HCT116 (cell line): ENCODE data around the gene BRINP1. TPM values are rescaled to one million over a fixed set of nuclear protein-coding genes. Genes with fewer than 3 reads are reported as not detected.

Source experiments
- ATAC-seq: fragments of 200-7000 bp; cut with Tn5 transposase; 2 replicates; pipeline ENCODE4 v1.9.1; 2020; ENCODE audit warnings: mild to moderate bottlenecking, moderate library complexity
- BruUV-seq: library from RNA; stranded (reverse); fragments of 400-500 nt; replicated peaks from 2 replicates; lab custom pipeline; 2021; lab: Mats Ljungman, UMichigan
- CTCF ChIA-PET: fragments of 300-600 bp; sonication (Branson Sonifier 250); formaldehyde crosslinking; loops from one replicate; lab custom pipeline; 2021; ENCODE audit warnings: antibody characterized with exemption; lab: Charles Lee
- POLR2A ChIA-PET: fragments of 300-600, 350-600 bp; sonication (Branson Sonifier 250); formaldehyde crosslinking; loops from one replicate; lab custom pipeline; 2021; ENCODE audit warnings: antibody characterized with exemption; lab: Charles Lee
- RAD21 ChIA-PET, 2 experiments: fragments of 300-600 bp; sonication (Branson Sonifier 250); formaldehyde crosslinking; loops; one replicate each; lab custom pipeline; 2023; ENCODE audit warnings: low total read pairs in 2 of 2; ENCODE audit not compliant: uncharacterized antibody in 2 of 2, unreplicated experiment in 2 of 2, low non-redundant PET in 1 of 2; lab: Charles Lee
- DNase-seq: peaks from one replicate; pipeline ENCODE4 v3.0.0-alpha.2; 2010; ENCODE audit warnings: low read depth, low spot score
- H2AFZ ChIP-seq: fragments of 200-600 bp; shearing (Covaris generic), sonication (generic); 2 replicates; pipeline ENCODE4 v1.6.1; 2017; ENCODE audit warnings: low read depth, mixed run types, mixed read lengths, antibody characterized with exemption, low read length; ENCODE audit not compliant: poor library complexity, severe bottlenecking
- H3K27ac ChIP-seq: 2 replicates; pipeline ENCODE4 v1.5.1; 2012; ENCODE audit warnings: low read depth, low read length
- H3K27me3 ChIP-seq: fragments of 200-600 bp; sonication (generic); 2 replicates; pipeline ENCODE4 v1.6.1; 2016; ENCODE audit warnings: mixed run types, low read length, mixed read lengths; ENCODE audit not compliant: insufficient read depth
- H3K36me3 ChIP-seq, 2 experiments: fragments of 200-500 bp in 1 of 2; fragments of 200-600 bp in 1 of 2; sonication (Bioruptor generic) in 1 of 2; sonication (generic) in 1 of 2; 2 replicates each; pipeline versions ENCODE4 v1.5.1 to v1.6.1; 2014 to 2016; ENCODE audit warnings: low read length in 2 of 2, inconsistent platforms in 1 of 2, mixed read lengths in 1 of 2, mixed run types in 1 of 2; ENCODE audit not compliant: insufficient read depth in 2 of 2, control insufficient read depth in 1 of 2
- H3K4me1 ChIP-seq, 2 experiments: fragments of 200-600 bp in 1 of 2; sonication (generic) in 1 of 2; 2 replicates each; pipeline versions ENCODE4 v1.5.1 to v1.6.1; 2012 to 2017; ENCODE audit warnings: low read length in 2 of 2, inconsistent platforms in 1 of 2, mild to moderate bottlenecking in 1 of 2, mixed read lengths in 1 of 2, mixed run types in 1 of 2, moderate library complexity in 1 of 2; ENCODE audit not compliant: insufficient read depth in 2 of 2, control insufficient read depth in 1 of 2
- H3K4me2 ChIP-seq: fragments of 200-600 bp; sonication (generic); 2 replicates; pipeline ENCODE4 v1.6.1; 2017; ENCODE audit warnings: mixed run types, low read length, mixed read lengths
- H3K4me3 ChIP-seq, 2 experiments: fragments of 200-600 bp in 1 of 2; sonication (generic) in 1 of 2; replicated peaks in 1 of 2; 2 replicates each; pipeline ENCODE4 v1.5.1; 2011 to 2016; ENCODE audit warnings: low read length in 2 of 2, control low read depth in 1 of 2, low read depth in 1 of 2, mild to moderate bottlenecking in 1 of 2, mixed read lengths in 1 of 2, mixed run types in 1 of 2
- H3K79me2 ChIP-seq: fragments of 200-600 bp; sonication (generic); 2 replicates; pipeline ENCODE4 v1.6.1; 2017; ENCODE audit warnings: mild to moderate bottlenecking, mixed run types, low read length, moderate library complexity, mixed read lengths; ENCODE audit not compliant: insufficient read depth
- H3K9ac ChIP-seq: fragments of 200-600 bp; sonication (generic); 2 replicates; pipeline ENCODE4 v1.6.1; 2016; ENCODE audit warnings: low read length, mixed read lengths
- H3K9me2 ChIP-seq: fragments of 200-600 bp; sonication (generic), shearing (Covaris generic); 2 replicates; pipeline ENCODE4 v1.6.1; 2017; ENCODE audit warnings: mixed run types, mild to moderate bottlenecking, moderate library complexity; ENCODE audit not compliant: insufficient read depth
- H3K9me3 ChIP-seq, 2 experiments: fragments of 200-500 bp in 1 of 2; fragments of 200-600 bp in 1 of 2; sonication (Bioruptor generic) in 1 of 2; sonication (generic) in 1 of 2; 2 replicates each; pipeline ENCODE4 v1.6.1; 2014 to 2017; ENCODE audit warnings: low read length in 2 of 2, mixed read lengths in 2 of 2, inconsistent platforms in 1 of 2, low read depth in 1 of 2, mild to moderate bottlenecking in 1 of 2, mixed run types in 1 of 2, moderate library complexity in 1 of 2; ENCODE audit not compliant: control insufficient read depth in 1 of 2, insufficient read depth in 1 of 2
- H4K20me1 ChIP-seq: fragments of 200-600 bp; sonication (generic), shearing (Covaris generic); 2 replicates; pipeline ENCODE4 v1.6.1; 2017; ENCODE audit warnings: mixed run types, mild to moderate bottlenecking, moderate library complexity; ENCODE audit not compliant: insufficient read depth
- CBX3 ChIP-seq: IDR thresholded peaks from 2 replicates; pipeline ENCODE4 v1.6.1; 2012; ENCODE audit warnings: low read depth
- CEBPB ChIP-seq: IDR thresholded peaks from 2 replicates; pipeline ENCODE4 v1.6.1; 2012; ENCODE audit warnings: low read depth
- EGR1 ChIP-seq: IDR thresholded peaks from 2 replicates; pipeline ENCODE4 v1.6.1; 2012; ENCODE audit warnings: low read depth
- EZH2 ChIP-seq: fragments of 200-600 bp; sonication (generic); IDR thresholded peaks from 2 replicates; pipeline ENCODE4 v1.6.1; 2017; ENCODE audit warnings: antibody characterized with exemption, mixed run types
- JUND ChIP-seq: IDR thresholded peaks from 2 replicates; pipeline ENCODE4 v1.6.1; 2012
- POLR2A ChIP-seq: IDR thresholded peaks from 2 replicates; pipeline ENCODE4 v1.7.0; 2011; ENCODE audit warnings: borderline replicate concordance; ENCODE audit not compliant: insufficient read depth, insufficient read length; ENCODE audit errors: extremely low read depth
- POLR2AphosphoS5 ChIP-seq: IDR thresholded peaks from 2 replicates; pipeline ENCODE4 v1.6.1; 2011; ENCODE audit warnings: mild to moderate bottlenecking, low read depth, low read length, moderate library complexity
- RAD21 ChIP-seq: IDR thresholded peaks from 2 replicates; pipeline ENCODE4 v1.6.1; 2012; ENCODE audit warnings: low read depth, mild to moderate bottlenecking
- SIN3A ChIP-seq: IDR thresholded peaks from 2 replicates; pipeline ENCODE4 v1.6.1; 2012; ENCODE audit warnings: low read depth
- YY1 ChIP-seq: IDR thresholded peaks from 2 replicates; pipeline ENCODE4 v1.6.1; 2011; ENCODE audit warnings: low read length, low read depth, moderate library complexity, mild to moderate bottlenecking; ENCODE audit not compliant: insufficient replicate concordance; ENCODE audit errors: extremely low read depth
- ZFX ChIP-seq: fragments of 450-650 bp; IDR thresholded peaks from 2 replicates; pipeline ENCODE4 v1.6.1; 2017
- intact Hi-C: fragments of 100-400 bp; cut with micrococcal nuclease; formaldehyde crosslinking; loops from 2 replicates; pipeline ENCODE4 v1.10.0; 2022
- total RNA-seq: library from RNA; stranded (reverse); gene quantifications from one replicate; pipeline ENCODE4 v1.2.1, GENCODE V29; 2021; ENCODE audit not compliant: unreplicated experiment
- TF ChIP-seq, protein P1 (sequence below): IDR thresholded peaks from 2 replicates; pipeline ENCODE4 v1.6.1; 2012
- TF ChIP-seq, protein P2 (sequence below): IDR thresholded peaks from 2 replicates; pipeline ENCODE4 v1.6.1; 2012
- TF ChIP-seq, protein P3 (sequence below): IDR thresholded peaks from 2 replicates; pipeline ENCODE4 v1.6.1; 2011; ENCODE audit warnings: mild to moderate bottlenecking, low read length, moderate library complexity; ENCODE audit not compliant: insufficient replicate concordance; ENCODE audit errors: extremely low read depth

The BRINP1 gene
- total RNA-seq, 1 experiment from 2014 or later = not detected

DNA sequence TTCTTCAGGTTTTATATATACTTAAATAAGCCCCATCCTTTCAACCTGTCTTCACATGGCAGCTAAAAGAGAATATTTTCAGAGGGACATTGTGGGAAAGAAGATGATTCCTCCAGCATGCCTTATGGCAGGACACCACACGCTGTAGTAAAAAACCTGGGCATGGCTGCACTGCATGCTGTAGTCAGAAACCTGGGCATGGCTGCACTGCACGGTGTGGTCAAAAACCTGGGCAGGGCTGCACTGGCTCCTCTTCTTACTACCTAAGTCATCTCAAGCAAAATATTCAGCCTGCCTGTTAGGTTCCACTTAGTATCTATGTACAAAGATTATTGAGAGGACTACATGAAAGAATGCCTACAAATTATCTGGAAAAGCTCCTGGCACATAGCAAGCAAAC, 153.6 kb downstream of the BRINP1 start:
- TF ChIP-seq YY1 (no peak), EGR1 (no peak), POLR2AphosphoS5 (no peak), ZFX (no peak), CBX3 (no peak), SIN3A (no peak), RAD21 (no peak), POLR2A (no peak), EZH2 (no peak), CEBPB (no peak), JUND (no peak)
- TF ChIP-seq, protein P1, sequence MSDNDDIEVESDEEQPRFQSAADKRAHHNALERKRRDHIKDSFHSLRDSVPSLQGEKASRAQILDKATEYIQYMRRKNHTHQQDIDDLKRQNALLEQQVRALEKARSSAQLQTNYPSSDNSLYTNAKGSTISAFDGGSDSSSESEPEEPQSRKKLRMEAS = no peak
- TF ChIP-seq, protein P2, sequence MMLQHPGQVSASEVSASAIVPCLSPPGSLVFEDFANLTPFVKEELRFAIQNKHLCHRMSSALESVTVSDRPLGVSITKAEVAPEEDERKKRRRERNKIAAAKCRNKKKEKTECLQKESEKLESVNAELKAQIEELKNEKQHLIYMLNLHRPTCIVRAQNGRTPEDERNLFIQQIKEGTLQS = no peak
- TF ChIP-seq, protein P3, sequence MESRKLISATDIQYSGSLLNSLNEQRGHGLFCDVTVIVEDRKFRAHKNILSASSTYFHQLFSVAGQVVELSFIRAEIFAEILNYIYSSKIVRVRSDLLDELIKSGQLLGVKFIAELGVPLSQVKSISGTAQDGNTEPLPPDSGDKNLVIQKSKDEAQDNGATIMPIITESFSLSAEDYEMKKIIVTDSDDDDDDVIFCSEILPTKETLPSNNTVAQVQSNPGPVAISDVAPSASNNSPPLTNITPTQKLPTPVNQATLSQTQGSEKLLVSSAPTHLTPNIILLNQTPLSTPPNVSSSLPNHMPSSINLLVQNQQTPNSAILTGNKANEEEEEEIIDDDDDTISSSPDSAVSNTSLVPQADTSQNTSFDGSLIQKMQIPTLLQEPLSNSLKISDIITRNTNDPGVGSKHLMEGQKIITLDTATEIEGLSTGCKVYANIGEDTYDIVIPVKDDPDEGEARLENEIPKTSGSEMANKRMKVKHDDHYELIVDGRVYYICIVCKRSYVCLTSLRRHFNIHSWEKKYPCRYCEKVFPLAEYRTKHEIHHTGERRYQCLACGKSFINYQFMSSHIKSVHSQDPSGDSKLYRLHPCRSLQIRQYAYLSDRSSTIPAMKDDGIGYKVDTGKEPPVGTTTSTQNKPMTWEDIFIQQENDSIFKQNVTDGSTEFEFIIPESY = no peak
- ATAC-seq = no peak
- intact Hi-C loops = no loop called here
- H3K79me2 ChIP-seq = no peaks in the 10 kb centered on the region
- no peaks in the 10 kb centered on the region for H3K9me2 ChIP-seq
- peaks cover 8 to 21% of the 10 kb centered on the region in 2 experiments; a peak in 2 of 4 replicates for H3K9me3 ChIP-seq
- POLR2A ChIA-PET = no interaction called here
- DNase-seq = no peak
- RAD21 ChIA-PET = no interaction called here
- CTCF ChIA-PET = no interaction called here
- no peak overlapping the region for H2AFZ ChIP-seq
- H3K4me2 ChIP-seq = no peak overlapping the region
- no peaks in the 10 kb centered on the region for H3K36me3 ChIP-seq
- H3K9ac ChIP-seq = no peak overlapping the region
- BruUV-seq = no TSS peak
- no peak overlapping the region for H3K4me3 ChIP-seq
- H3K4me1 ChIP-seq = no peaks in the 10 kb centered on the region
- H3K27ac ChIP-seq = no peak overlapping the region
- H4K20me1 ChIP-seq = no peaks in the 10 kb centered on the region
- no peaks in the 10 kb centered on the region for H3K27me3 ChIP-seq
